K562 (cell line): ENCODE data around the gene EYA4. TPM values are rescaled to one million over a fixed set of nuclear protein-coding genes. Genes with fewer than 3 reads are reported as not detected.

Experiments used
- ATAC-seq: fragments of 200-7000 bp; cut with Tn5 transposase; 3 replicates; pipeline ENCODE4 v1.9.1; 2020; ENCODE audit warnings: moderate library complexity
- BruUV-seq: library from RNA; stranded (reverse); fragments of 400-500 nt; replicated peaks from 2 replicates; lab custom pipeline; 2021; lab: Mats Ljungman, UMichigan
- CTCF ChIA-PET: fragments of 300-600 bp; formaldehyde crosslinking; extraction: SDS; loops from one replicate; lab custom pipeline; 2021; ENCODE audit warnings: low intra/inter-chr PET ratio; lab: Yijun Ruan, JAX
- POLR2A ChIA-PET: fragments of 300-600, 350-650 bp; sonication (Branson Sonifier 250); formaldehyde crosslinking; extraction: SDS; loops from one replicate; lab custom pipeline; 2021; ENCODE audit warnings: antibody characterized with exemption, inconsistent platforms; lab: Yijun Ruan, JAX
- DNase-seq, 4 experiments: peaks; one replicate each; pipeline versions ENCODE4 v3.0.0 to v3.0.0-alpha.2; 2011 to 2018; ENCODE audit warnings: low spot score in 3 of 4, mixed read lengths in 3 of 4; ENCODE audit errors: extremely low read depth in 1 of 4
- FAIRE-seq: peaks from 2 replicates; lab custom pipeline; 2011; peaks lifted over from hg19 to GRCh38; lab: Jason Lieb, UNC
- H2AFZ ChIP-seq: 2 replicates; pipeline ENCODE4 v1.6.0; 2011; ENCODE audit warnings: low read depth, low read length, control low read depth, inconsistent platforms
- H3K27ac ChIP-seq: fragments of 200-600 bp; 3 replicates; pipeline ENCODE4 v1.8.0; 2011; ENCODE audit warnings: low read depth, mild to moderate bottlenecking, control low read depth, inconsistent platforms, low read length, moderate library complexity, mixed read lengths; ENCODE audit errors: extremely low read depth
- H3K27me3 ChIP-seq, 2 experiments: fragments of 300-600 bp in 1 of 2; 2 replicates in 1 of 2; 3 replicates in 1 of 2; pipeline versions ENCODE4 v1.6.0 to v1.8.0; 2011; ENCODE audit warnings: inconsistent platforms in 2 of 2, low read length in 2 of 2, mild to moderate bottlenecking in 1 of 2, mixed read lengths in 1 of 2, moderate library complexity in 1 of 2; ENCODE audit not compliant: control insufficient read depth in 2 of 2, insufficient read depth in 2 of 2
- H3K36me3 ChIP-seq: fragments of 300-600 bp; 3 replicates; pipeline ENCODE4 v1.8.0; 2011; ENCODE audit warnings: mild to moderate bottlenecking, low read length, inconsistent platforms; ENCODE audit not compliant: control insufficient read depth, insufficient read depth
- H3K4me1 ChIP-seq, 2 experiments: fragments of 200-600 bp in 1 of 2; replicated peaks in 1 of 2; 2 replicates in 1 of 2; 3 replicates in 1 of 2; pipeline versions ENCODE4 v1.5.1 to v1.8.0; 2011; ENCODE audit warnings: inconsistent platforms in 2 of 2, low read length in 2 of 2, mild to moderate bottlenecking in 1 of 2, mixed read lengths in 1 of 2, moderate library complexity in 1 of 2; ENCODE audit not compliant: control insufficient read depth in 2 of 2, insufficient read depth in 2 of 2
- H3K4me2 ChIP-seq: 2 replicates; pipeline ENCODE4 v1.6.1; 2011; ENCODE audit warnings: low read length, control low read depth, inconsistent platforms, mixed read lengths; ENCODE audit not compliant: insufficient read depth
- H3K4me3 ChIP-seq: fragments of 200-600 bp; sonication (generic), shearing (Covaris generic); 2 replicates; pipeline ENCODE4 v1.5.1; 2016; ENCODE audit warnings: control low read depth, inconsistent platforms
- H3K79me2 ChIP-seq: fragments of 200-600 bp; 3 replicates; pipeline ENCODE4 v1.8.0; 2011; ENCODE audit warnings: low read length, inconsistent platforms; ENCODE audit not compliant: control insufficient read depth, insufficient read depth
- H3K9ac ChIP-seq, 2 experiments: 2 replicates each; pipeline versions ENCODE4 v1.6.0 to v1.6.1; 2011; ENCODE audit warnings: low read depth in 2 of 2, low read length in 2 of 2, control low read depth in 1 of 2, inconsistent platforms in 1 of 2, mild to moderate bottlenecking in 1 of 2, mixed read lengths in 1 of 2; ENCODE audit not compliant: insufficient read depth in 1 of 2
- H3K9me1 ChIP-seq: one replicate; pipeline ENCODE4 v1.6.0; 2011; ENCODE audit warnings: inconsistent platforms, mild to moderate bottlenecking, low read length, moderate library complexity; ENCODE audit not compliant: control insufficient read depth, insufficient read depth
- H3K9me3 ChIP-seq: replicated peaks from 2 replicates; pipeline ENCODE4 v1.5.1; 2011; ENCODE audit warnings: low read depth, low read length, inconsistent platforms; ENCODE audit not compliant: control insufficient read depth, insufficient read depth
- H4K20me1 ChIP-seq: replicated peaks from 2 replicates; pipeline ENCODE4 v1.6.1; 2011; ENCODE audit warnings: low read length, inconsistent platforms, mixed read lengths; ENCODE audit not compliant: control insufficient read depth, insufficient read depth
- BRF2 ChIP-seq: IDR thresholded peaks from 3 replicates; pipeline ENCODE4 v1.6.1; 2011; ENCODE audit warnings: borderline replicate concordance, mild to moderate bottlenecking; ENCODE audit not compliant: insufficient read length, insufficient read depth
- CHD1 ChIP-seq: fragments of 200-600 bp; sonication (generic); IDR thresholded peaks from one replicate; pipeline ENCODE4 v1.6.1; 2012; ENCODE audit warnings: mild to moderate bottlenecking, moderate library complexity, low read length, inconsistent platforms
- IFI16 ChIP-seq: fragments of 250-450 bp; sonication (Bioruptor Pico); IDR thresholded peaks from 2 replicates; pipeline ENCODE4 v2.1.2; 2022; ENCODE audit warnings: mild to moderate bottlenecking, inconsistent platforms
- NR1H2 ChIP-seq: sonication (generic); formaldehyde crosslinking; IDR thresholded peaks from 2 replicates; pipeline ENCODE4 v1.4.0; 2020; ENCODE audit warnings: mild to moderate bottlenecking, missing genetic modification reagents
- NR2F6 ChIP-seq: fragments of 450-650 bp; formaldehyde crosslinking; IDR thresholded peaks from 2 replicates; pipeline ENCODE4 v1.4.0; 2020; ENCODE audit warnings: mild to moderate bottlenecking
- POLR2G ChIP-seq: fragments of 200-400 bp; formaldehyde crosslinking; IDR thresholded peaks from 2 replicates; pipeline ENCODE4 v1.6.1; 2017; ENCODE audit warnings: low read depth, mild to moderate bottlenecking, antibody characterized with exemption, low read length, moderate library complexity
- SP2 ChIP-seq: IDR thresholded peaks from 2 replicates; pipeline ENCODE4 v1.6.1; 2011; ENCODE audit warnings: mild to moderate bottlenecking, low read depth, low read length, moderate library complexity; ENCODE audit not compliant: poor library complexity, severe bottlenecking; ENCODE audit errors: extremely low read depth
- SRF ChIP-seq, 2 experiments: fragments of 250-450, 450-650 bp in 1 of 2; sonication (Bioruptor Pico) in 1 of 2; sonication (generic) in 1 of 2; formaldehyde crosslinking; IDR thresholded peaks; 2 replicates each; pipeline versions ENCODE4 v1.5.0 to v1.5.1; 2020 to 2022; ENCODE audit warnings: mild to moderate bottlenecking in 1 of 2, missing genetic modification reagents in 1 of 2
- ZHX1 ChIP-seq: fragments of 150-350 bp; conservative IDR thresholded peaks from 2 replicates; pipeline ENCODE4 v1.6.1; 2014; ENCODE audit warnings: low read length
- WGBS: fragments of 100-300 bp; shearing (Covaris generic); methylation state at CpG from one replicate; pipeline ENCODE4 v1.1.6; 2016; ENCODE audit warnings: low coverage, mixed read lengths; ENCODE audit not compliant: insufficient coverage; ENCODE audit errors: missing lambda C conversion rate; 5-methylcytosine and 5-hydroxymethylcytosine counted together
- in situ Hi-C: fragments of 300-500 bp; cut with MboI; formaldehyde crosslinking; loops from 4 replicates; pipeline ENCODE4 v1.15.0; 2018; ENCODE audit warnings: inconsistent platforms, mixed read lengths
- intact Hi-C: fragments of 100-400 bp; cut with micrococcal nuclease; formaldehyde crosslinking; loops from 2 replicates; pipeline ENCODE4 v1.14.2; 2022
- polyA plus RNA-seq, 8 experiments: library from polyadenylated mRNA; depleted of rRNA in 4 of 8; stranded (reverse) in 5 of 8; unstranded in 3 of 8; fragments of >200 nt; fragmentation: Nextera tagmentation in 2 of 8; fragmentation: Illumina TruSeq in 1 of 8; extraction: Ambion mirVana in 2 of 8; extraction: Trizol in 1 of 8; gene quantifications; 2 replicates each; pipeline versions ENCODE4 v1.2.1 to v1.2.3, GENCODE V29; 2011 to 2014; ENCODE audit warnings: inconsistent platforms in 1 of 8, missing spikeins in 1 of 8
- total RNA-seq, 7 experiments: library from RNA; depleted of rRNA in 6 of 7; stranded (reverse); fragments of >200 nt in 6 of 7; fragmentation: Illumina TruSeq in 2 of 7; extraction: Trizol in 2 of 7; gene quantifications; 2 replicates each; pipeline versions ENCODE4 v1.2.1 to v1.2.3, GENCODE V29; 2011 to 2021; ENCODE audit warnings: low replicate concordance in 1 of 7
- TF ChIP-seq, protein P1 (sequence below): fragments of 250-450 bp; sonication (Bioruptor Pico); IDR thresholded peaks from 2 replicates; pipeline ENCODE4 v1.6.1; 2021; ENCODE audit warnings: mild to moderate bottlenecking

EYA4 gene
- total and polyA plus RNA-seq, 9 of the 15 experiments (the other 6 are each of a cell fraction or from before 2014, with no cell fraction given): 0.03 to 0.04 TPM; not detected in 7

- Histone ChIP-seq H2AFZ (no peak overlapping the region), H3K4me3 (no peak overlapping the region), H3K9ac (no peak overlapping the region), H4K20me1 (no peaks in the 10 kb centered on the region)
- no peak for ATAC-seq
- in situ Hi-C loops: no loop called here
- no peak for TF ChIP-seq IFI16
- TF ChIP-seq, all 486 proteins: peak for 0
- FAIRE-seq (no peak), DNase-seq (no peak)
- no peaks in the 10 kb centered on the region for H3K4me1 ChIP-seq
- 0% methylated on average over 2 of the region's 2 CpGs for WGBS
- no peak overlapping the region for H3K4me2 ChIP-seq
- intact Hi-C loops: no loop called here
- H3K27ac ChIP-seq: no peak overlapping the region
- H3K27me3 ChIP-seq: no peaks in the 10 kb centered on the region
- CTCF ChIA-PET: no interaction called here
- H3K9me3 ChIP-seq: peaks cover 2% of the 10 kb centered on the region; the same call in 1 of the 2 replicates
- BruUV-seq: no TSS peak
- no peaks in the 10 kb centered on the region for H3K36me3 ChIP-seq
- H3K79me2 ChIP-seq: no peaks in the 10 kb centered on the region
- H3K9me1 ChIP-seq: no peaks in the 10 kb centered on the region
- POLR2A ChIA-PET: no interaction called here
These were observed 200.3 kb downstream of the EYA4 start for GRCh38 chr6:133441491-133441890.

DNA sequence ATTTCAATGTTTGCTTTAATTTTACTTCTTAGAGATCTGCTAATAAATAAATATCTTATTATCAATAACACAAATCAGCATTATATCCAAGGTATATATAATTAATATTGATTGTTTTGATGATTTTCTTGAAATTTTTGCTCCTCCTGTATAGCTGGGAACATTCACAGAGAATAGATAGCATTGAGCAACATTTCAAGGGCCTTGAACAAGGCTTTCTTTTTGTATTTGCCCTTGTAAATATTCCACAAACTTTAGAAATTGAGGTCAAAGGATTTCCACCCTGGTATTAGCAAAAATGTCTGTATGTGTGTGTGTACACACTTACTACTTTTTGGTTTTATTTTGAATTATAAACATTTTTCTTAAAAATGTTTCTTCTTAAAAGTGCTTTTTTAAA, 205.6 kb downstream of the EYA4 start:
- no peaks in the 10 kb centered on the region for H3K4me1 ChIP-seq
- FAIRE-seq: no peak
- intact Hi-C loops: no loop called here
- no peak for ATAC-seq
- DNase-seq: no peak
- no peaks in the 10 kb centered on the region for H3K79me2 ChIP-seq
- ChIA-PET POLR2A (no interaction called here), CTCF (no interaction called here)
- BruUV-seq: no TSS peak
- no peaks in the 10 kb centered on the region for H4K20me1 ChIP-seq
- no peak overlapping the region for H3K4me2 ChIP-seq
- H3K4me3 ChIP-seq: no peak overlapping the region
- H3K9ac ChIP-seq: no peak overlapping the region
- H3K27me3 ChIP-seq: no peaks in the 10 kb centered on the region
- H3K9me1 ChIP-seq: no peaks in the 10 kb centered on the region
- no peaks in the 10 kb centered on the region for H3K36me3 ChIP-seq
- H2AFZ ChIP-seq: no peak overlapping the region
- peaks cover 2% of the 10 kb centered on the region; the same call in 1 of the 2 replicates for H3K9me3 ChIP-seq
- no peak overlapping the region for H3K27ac ChIP-seq
- in situ Hi-C loops: no loop called here
- TF ChIP-seq SRF (CRISPR knock-in tag; IDR thresholded peaks at IDR 0.05) (no peak), CHD1 (no peak), SP2 (no peak), ZHX1 (no peak), NR1H2 (CRISPR knock-in tag) (no peak), POLR2G (no peak), NR2F6 (CRISPR knock-in tag) (no peak), BRF2 (no peak)
- TF ChIP-seq, protein P1, sequence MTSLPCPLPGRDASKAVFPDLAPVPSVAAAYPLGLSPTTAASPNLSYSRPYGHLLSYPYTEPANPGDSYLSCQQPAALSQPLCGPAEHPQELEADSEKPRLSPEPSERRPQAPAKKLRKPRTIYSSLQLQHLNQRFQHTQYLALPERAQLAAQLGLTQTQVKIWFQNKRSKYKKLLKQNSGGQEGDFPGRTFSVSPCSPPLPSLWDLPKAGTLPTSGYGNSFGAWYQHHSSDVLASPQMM: no peak
